Jurkat, Clone E6-1 (cell line): ENCODE measurements around the gene CCDC171.

Experiments used
- DNase-seq: peaks from one replicate; pipeline ENCODE4 v3.0.0-alpha.2; 2011; ENCODE audit warnings: low read depth, low spot score
- H3K4me3 ChIP-seq: 2 replicates; pipeline ENCODE4 v1.5.1; 2011; ENCODE audit warnings: mild to moderate bottlenecking, low read length, control low read depth, moderate library complexity

CCDC171 gene

DNA sequence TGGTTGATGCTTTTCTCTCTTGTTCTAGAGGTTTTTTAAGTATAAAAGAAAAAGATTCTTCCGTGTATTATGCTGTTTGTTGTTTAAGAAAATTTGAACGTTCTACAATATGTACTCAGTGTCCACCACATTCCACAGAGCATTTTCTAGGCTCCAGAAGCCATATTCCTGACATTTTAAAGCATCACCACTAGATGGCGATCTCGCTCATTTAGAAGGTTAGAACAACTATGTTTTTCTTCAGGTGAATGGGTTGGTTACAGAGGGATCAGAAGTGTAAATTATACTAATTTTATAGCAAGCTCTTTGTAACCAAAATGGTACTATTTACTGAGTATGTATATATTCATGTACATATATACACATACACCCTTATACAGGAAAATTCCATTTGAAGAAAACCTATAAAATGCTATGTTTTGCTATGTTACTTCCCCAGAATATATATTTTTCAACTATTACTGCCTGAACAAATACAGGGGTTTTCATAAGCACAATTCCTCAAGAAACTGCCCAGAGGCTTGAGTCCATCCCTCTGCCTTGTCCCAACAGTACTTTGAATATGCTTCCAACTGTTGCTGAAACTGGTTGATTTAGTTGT lies 284.3 kb downstream of the CCDC171 start:
- DNase-seq, result peak; percentile 42

DNA sequence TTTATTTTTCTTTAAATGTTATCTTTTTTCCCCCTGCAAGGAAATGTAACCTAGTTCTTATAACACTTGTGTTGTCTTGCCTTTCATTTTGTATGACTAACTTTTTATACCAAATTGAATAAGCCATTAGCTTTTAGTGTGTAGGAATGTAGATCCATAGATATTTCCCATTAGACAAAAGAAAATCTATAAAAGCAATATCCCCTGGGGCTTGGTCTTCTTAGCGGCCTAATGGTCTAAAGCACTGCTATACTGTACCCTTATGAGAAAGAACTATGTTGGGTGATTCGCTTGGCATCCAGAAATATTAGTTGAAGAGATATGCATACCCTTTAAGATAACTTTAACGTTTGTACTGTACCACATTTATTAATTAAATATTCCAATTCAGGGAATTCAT lies 289.2 kb downstream of the CCDC171 start:
- H3K4me3 ChIP-seq, result no peak overlapping the region
- no peak for DNase-seq

More for the DNA sequence above, 284.3 kb downstream of the CCDC171 start:
- H3K4me3 ChIP-seq, result no peak overlapping the region

DNA sequence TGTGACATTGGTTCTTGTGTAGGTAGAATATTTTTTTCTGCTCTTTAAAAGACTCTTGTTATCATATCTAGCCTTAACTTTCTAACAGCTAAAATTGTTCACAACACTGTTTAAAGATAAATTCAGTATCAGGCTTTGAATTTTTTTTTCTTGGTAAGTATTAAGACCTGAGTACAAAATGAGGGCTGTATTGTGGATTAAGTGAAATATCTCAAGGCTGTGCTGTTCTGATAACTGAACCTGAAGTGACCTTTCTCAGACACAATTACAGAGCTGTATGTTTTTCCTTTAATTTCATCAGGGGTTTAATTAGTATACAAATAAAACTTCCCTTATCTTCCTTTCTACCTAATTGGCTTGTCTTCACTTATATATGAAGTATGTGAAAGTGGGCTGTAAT lies 290.5 kb downstream of the CCDC171 start:
- DNase-seq, result no peak
- H3K4me3 ChIP-seq, result no peak overlapping the region

DNA sequence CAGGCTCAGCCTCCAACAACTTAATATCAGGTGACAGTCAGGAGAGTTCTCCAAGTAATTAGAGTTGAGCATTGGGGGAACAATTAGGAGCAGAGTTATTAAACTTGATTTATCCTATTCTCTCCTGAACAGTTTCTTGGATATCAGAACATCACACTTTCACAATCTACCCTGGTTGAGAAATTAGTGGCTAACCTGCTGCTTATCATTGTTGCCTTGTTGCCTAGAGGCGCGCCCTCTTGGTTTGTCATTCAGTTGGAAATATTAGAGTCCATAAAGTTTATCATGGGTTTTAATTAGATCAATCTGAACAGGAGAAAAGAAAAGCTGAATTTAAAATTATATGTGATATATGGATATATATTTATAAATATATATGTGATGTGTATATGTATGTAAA lies 291.1 kb downstream of the CCDC171 start:
- no peak for DNase-seq
- no peak overlapping the region for H3K4me3 ChIP-seq

DNA sequence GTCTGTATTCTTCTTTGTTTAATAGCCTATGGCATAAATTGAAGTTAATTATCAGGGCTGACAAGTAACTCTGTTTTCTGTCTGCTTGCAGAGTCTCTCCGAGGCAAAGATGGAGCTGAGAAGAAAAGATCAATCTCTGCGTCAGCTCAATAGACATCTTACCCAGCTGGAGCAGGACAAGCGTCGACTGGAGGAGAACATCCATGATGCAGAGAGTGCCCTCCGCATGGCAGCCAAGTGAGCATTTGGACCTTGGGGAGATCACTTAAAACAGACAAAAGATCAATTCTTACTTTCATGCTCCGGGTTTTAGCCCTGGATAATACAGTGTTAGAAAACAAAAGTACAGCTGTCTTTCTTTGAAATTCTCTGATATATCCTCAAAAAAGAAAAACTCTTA lies 293.8 kb downstream of the CCDC171 start:
- DNase-seq, result no peak
- no peak overlapping the region for H3K4me3 ChIP-seq

DNA sequence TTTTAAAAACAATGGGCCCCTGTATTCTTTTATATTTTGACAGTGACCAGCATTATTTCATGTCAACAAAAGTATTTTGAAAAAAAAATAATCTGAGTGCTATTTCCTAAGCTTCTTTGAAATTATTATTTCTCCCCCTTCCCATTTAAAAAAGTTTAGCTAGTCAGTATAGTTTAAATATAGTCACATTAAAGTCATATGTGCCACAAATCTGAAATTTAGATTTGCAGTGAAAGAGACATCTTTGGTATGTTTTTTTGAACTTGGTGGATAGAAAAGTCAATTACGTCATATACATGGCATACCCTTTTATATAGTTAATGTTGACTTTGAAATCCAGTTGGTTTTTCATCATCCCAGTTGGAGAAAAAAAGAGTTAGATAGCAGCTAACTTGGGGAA lies 297.0 kb downstream of the CCDC171 start:
- H3K4me3 ChIP-seq, result no peak overlapping the region
- no peak for DNase-seq

DNA sequence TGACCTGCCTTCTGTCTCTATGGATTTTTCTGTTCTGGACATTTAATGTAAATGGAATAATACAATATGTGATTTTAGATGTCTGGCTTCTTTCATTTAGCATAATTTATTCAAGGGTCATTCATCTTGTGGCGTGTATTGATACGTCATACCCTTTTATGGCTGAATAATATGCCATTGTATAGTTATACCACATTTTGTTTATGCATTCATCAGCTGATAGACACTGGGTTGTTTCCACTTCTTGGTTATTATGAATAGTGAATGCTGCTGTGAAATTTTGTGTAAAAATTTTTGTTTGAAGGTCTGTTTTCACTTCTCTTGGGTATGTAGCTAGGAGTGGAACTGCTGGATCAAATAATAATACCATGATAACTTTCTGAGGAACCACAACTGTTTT lies 298.9 kb downstream of the CCDC171 start:
- no peak for DNase-seq
- no peak overlapping the region for H3K4me3 ChIP-seq

DNA sequence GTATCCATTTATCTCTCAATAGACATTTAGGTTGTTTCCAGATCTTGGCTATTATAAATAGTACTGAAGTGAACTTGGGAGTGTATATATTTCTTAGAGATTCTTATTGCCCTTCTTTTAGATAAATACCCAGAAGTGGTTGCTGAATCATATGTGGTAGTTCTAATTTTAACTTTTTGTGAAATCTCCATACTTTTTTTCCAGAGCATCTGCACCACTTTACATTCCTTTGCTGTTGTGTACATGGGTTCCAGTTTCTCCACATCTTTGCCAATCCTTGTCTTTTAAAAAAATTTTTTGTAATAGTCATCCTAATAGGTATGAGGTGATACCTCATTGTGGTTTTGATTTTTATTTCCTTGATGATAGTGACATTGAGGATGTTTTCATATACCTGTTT lies 303.7 kb downstream of the CCDC171 start:
- no peak overlapping the region for H3K4me3 ChIP-seq
- DNase-seq, result no peak

DNA sequence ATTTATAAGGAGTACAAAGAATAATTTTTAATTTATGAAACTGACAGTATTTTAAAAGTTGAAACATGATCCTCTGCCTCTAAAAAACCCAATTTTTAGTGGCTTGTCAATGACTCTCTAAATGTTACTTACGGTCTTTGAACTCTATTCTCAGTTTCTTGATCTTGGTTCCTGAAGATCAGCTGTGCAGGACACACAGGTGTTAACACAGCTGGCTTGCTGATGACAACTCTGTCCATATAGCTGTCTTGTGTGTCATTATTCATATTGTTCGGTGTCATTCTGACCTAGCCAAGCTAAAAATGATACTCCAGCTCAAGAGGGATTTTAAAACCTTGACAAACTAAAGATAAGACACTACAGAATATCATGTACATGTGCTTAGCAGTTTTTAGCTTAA lies 314.5 kb downstream of the CCDC171 start:
- DNase-seq, result no peak
- no peak overlapping the region for H3K4me3 ChIP-seq

DNA sequence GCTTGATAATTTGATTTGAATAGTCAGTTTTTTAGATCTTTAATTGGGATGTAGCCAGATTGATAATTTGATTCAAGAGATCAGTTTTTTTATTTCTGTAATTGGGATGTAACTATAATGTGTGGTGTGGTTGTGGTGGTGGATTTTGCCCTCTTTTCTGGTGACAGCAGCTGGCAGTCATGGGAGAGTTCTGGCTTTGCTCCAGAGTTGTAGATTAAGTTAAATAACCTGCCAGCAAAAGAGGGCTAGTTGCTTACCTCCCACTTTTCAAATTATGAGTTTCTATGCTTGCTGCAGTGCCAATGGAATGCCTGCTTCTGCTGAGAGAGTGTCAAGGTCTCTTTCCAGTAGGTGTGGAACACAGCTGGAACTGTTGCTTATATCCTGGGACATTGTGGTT lies 315.1 kb downstream of the CCDC171 start:
- H3K4me3 ChIP-seq, result no peak overlapping the region
- no peak for DNase-seq

DNA sequence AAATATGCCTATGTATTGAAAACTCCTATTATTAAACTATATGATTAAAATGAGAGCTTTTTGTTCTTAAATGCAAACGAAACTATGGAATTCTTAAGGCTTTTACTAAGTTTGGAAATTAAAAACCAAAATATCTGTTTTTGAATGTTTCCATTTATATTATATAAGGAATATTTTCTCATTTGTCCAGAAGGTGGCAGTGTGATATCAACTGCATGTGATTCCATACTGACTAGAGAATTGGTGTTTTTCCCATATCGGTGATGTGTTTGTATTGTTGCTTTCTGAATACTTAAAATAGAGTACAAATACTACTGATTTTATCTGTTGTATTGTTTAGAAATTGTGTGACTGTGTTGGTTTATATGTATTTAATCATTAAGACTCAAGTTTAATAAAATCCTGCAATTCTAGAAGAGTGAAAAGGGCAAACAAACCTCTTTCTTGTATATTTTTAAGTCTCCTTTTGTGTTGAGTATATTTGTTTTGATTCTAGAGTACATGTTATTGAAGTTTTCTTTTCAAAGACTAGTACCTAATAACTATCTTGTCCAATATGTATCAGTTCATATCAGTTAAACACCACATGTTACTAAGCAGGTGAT lies 320.8 kb downstream of the CCDC171 start:
- no peak overlapping the region for H3K4me3 ChIP-seq
- DNase-seq, result peak; percentile 39

DNA sequence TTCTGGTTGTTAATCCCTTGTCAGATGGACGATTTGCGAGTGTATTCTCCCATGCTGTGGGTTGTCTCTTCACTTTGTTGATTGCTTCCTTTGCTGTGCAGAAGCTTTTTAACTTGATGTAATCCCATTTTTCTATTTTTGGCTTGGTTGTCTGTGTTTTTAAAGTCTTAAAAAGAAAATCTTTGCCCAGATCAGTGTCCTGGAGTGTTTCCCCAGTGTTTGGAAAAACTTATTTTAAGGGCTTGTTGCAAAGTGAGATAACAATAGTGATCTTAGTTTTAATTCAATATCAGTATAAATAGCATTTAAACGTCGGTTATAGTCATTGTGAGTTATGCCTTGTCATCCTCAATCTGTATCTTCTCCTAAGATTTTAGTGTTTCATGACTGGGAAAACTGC lies 329.5 kb downstream of the CCDC171 start:
- no peak overlapping the region for H3K4me3 ChIP-seq
- no peak for DNase-seq

DNA sequence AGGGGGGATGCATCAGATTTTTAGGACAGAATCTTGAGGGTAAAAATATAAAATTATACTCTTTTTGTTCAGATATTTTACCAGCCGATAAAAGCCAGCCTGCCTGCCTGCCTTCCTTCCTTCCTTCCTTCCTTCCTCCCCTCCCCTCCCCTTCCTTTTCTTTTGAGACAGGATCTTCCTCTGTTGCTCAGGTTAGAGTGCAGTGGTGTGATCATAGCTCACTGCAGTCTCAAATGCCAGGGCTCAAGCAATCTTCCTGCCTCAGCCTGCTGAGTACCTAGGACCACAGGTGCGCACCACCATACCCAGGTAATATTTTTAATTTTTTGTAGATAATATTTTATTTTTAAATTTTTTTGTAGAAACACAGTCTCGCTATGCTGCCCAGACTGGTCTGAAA lies 330.0 kb downstream of the CCDC171 start:
- H3K4me3 ChIP-seq, result no peak overlapping the region
- DNase-seq, result no peak

DNA sequence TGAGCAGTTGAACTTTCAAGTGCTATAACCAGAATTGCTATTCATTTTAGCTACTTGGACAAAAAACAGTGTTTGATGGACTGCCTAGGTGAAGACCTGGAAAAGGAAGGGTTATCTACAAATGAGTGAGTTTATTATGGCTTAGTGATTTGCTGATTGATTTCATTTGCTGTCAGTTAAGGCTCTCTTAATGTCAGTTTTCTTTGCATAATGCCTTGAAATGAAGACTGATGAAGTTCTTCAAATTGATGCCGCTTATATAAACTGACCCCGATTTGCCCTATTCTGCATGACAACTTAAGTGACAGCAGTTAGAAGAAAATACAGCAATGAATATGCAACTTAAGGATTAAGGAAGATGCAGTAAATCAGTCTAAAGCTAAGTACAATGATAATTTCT lies 332.6 kb downstream of the CCDC171 start:
- no peak overlapping the region for H3K4me3 ChIP-seq
- DNase-seq, result no peak

DNA sequence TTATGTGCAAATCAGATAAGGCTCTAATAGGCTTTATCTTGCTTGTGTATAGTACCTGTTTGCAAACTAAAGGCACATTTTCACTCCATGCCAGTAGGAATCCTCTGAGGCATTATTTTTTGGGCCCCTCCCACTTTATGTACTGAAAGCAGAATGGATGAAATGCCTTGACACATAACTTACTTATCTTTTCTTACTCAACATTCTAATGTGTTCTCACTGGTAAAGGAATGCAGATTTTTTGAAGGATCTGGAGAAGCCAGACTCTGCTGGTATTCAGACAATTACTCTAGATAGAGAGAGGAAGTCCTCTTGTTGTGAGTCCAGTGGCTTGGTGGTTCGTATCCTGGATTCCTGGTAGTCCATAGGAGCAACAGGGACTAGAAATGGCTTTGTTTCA lies 336.7 kb downstream of the CCDC171 start:
- no peak overlapping the region for H3K4me3 ChIP-seq
- DNase-seq, result no peak

DNA sequence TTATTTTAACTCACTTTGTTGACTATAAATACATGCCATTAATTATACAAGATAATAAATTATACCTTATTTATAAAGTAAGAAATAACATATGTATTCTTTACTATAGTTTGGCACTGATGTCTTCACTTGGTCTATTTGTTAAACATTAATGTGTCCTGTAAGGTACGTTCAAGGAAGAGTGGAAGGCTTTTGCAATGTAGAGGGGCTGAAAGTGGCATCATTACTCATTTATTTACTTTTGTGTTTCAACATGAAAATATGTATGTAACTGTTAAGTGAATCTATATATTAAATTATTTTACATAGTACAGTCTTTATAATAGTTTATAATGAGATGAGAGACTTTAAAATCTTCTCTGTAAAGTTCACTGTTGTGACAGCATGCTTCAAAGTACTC lies 348.7 kb downstream of the CCDC171 start:
- DNase-seq, result no peak
- no peak overlapping the region for H3K4me3 ChIP-seq

DNA sequence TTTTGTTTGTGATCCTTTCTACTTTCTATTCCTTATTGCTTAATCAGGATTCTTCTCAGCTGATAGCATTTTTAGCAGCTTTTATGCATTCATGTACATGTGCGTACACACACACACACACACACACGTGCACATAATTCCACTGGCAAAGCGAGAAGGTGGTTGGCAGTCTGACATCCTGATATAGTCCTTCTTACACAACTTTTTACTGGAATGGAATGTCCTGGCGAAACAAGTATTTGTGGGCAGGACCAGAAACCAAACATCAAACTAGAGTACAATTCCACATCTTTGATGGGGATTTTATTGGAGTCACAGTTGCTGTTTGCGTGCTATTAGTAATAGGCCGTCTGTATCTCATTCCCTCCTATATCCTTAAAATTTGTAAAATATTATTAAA lies 356.5 kb downstream of the CCDC171 start:
- H3K4me3 ChIP-seq, result no peak overlapping the region
- no peak for DNase-seq

DNA sequence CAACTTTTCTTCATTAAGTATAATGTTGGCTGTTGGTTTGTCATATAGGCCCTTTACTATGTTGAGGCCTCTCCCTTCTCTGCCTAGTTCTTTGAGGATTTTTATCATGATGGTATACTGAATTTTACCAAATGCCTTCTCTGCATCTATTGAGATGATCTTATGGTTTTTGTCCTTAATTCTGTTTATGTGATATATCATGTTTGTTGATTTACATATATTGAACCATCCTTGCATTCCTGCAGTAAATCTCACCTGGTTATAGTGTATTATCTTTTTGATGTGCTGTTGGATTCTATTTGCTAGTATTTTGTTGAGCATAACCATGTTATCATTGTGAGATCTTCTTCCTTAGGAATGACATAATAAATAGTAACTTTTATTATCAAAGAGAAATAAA lies 362.9 kb downstream of the CCDC171 start:
- no peak for DNase-seq
- no peak overlapping the region for H3K4me3 ChIP-seq

DNA sequence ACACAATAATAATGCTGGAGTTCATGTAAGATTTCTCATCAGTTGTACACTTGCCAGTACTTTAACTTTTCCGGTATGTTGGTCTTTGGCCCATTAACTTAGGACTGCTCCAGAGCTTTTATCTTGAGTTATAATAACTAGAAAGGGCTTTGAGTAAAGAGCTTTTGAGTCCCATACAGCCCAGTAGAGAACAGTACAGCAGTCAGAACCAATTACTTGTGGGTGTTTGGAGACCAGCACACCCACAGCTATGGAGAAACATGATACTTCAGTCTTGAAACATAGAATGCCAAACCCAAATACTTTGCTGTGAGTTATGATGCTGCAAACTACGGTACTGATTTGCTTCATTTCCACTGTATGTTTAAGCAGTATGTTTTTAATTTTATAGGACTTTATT lies 374.3 kb downstream of the CCDC171 start:
- DNase-seq, result no peak
- H3K4me3 ChIP-seq, result no peak overlapping the region

DNA sequence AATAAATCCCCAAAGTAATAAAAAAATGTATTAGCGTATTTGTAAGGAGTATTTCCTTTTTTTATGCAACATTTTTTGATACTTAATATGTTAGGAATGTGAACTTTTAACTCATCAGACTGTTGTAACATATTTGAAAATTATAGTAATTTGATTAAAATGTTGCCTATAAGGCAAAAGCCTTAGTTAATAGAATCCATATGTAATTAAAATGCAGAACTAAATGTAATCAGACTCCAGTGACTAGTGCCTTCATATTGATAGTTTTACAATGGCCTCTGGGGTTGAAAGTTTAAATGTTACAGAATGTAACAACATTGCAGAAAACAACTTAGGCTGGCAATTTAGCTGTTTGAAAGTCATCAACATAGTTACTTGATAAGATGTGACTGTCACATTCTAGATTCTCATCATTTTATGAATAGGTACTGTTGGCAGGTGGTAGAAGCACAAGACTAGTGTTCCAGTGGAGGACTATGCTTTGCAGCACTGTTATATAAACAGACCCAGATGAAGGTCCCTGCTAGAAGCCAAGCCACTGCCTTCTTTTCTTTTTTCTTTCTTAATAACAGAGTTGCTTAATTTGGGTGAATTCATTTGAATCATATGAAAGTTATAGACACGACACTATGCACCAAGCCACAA lies 382.9 kb downstream of the CCDC171 start:
- no peak for DNase-seq
- H3K4me3 ChIP-seq, result no peak overlapping the region

DNA sequence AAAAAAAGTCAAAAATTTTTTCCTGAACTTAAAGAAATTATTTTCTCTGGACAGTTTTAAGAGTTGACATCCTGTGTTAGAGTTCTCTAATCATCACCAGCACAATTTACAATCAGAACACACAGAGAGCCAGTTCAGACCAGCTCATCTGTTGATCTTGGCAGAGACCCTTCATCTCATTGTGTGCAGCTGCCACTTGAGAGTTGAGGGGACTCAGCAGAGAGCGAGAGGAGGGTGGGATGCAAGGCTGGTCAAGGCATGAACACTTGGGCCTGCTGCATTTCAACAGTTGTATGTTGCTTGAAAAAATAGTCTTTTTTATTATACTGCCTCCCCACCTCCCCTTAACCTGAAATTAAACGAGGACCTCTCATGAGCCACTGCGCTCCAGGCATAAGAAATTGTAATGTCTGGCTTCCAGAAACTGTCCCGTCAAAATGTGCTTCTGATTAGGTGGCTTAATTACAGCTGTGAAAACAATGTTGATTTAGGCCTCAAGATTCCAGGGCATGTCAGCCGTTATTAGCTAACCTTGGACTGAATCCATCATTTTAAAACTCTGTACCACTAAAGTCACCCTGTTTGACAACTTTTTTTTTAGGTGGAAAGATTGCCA lies 383.6 kb downstream of the CCDC171 start:
- DNase-seq, result no peak

More for the DNA sequence above, 383.6 kb downstream of the CCDC171 start:
- H3K4me3 ChIP-seq, result no peak overlapping the region
